ENCODE data around the gene RASIP1.

GRCh38 chr19:48777720-48778119, 37.3 kb upstream of the RASIP1 start:
- TF ChIP-seq POLR2AphosphoS5 (IDR thresholded peaks at IDR 0.05; ENCODE audit: low read depth, low read length) (no peak), POLR2A (IDR thresholded peaks at IDR 0.05; ENCODE audit: low read depth, low read length) (no peak), TAF1 (IDR thresholded peaks at IDR 0.05; ENCODE audit: borderline replicate concordance, low read depth, low read length) (no peak)

Measured in GM12892 (cell line).